COLO668 (cell line): ENCODE measurements around the gene LRRN4.

Experiments
- DNase-seq: peaks from one replicate; lab custom pipeline; 2025; ENCODE audit not compliant: unreplicated experiment; lab: John Stamatoyannopoulos, UW

LRRN4 gene

DNA sequence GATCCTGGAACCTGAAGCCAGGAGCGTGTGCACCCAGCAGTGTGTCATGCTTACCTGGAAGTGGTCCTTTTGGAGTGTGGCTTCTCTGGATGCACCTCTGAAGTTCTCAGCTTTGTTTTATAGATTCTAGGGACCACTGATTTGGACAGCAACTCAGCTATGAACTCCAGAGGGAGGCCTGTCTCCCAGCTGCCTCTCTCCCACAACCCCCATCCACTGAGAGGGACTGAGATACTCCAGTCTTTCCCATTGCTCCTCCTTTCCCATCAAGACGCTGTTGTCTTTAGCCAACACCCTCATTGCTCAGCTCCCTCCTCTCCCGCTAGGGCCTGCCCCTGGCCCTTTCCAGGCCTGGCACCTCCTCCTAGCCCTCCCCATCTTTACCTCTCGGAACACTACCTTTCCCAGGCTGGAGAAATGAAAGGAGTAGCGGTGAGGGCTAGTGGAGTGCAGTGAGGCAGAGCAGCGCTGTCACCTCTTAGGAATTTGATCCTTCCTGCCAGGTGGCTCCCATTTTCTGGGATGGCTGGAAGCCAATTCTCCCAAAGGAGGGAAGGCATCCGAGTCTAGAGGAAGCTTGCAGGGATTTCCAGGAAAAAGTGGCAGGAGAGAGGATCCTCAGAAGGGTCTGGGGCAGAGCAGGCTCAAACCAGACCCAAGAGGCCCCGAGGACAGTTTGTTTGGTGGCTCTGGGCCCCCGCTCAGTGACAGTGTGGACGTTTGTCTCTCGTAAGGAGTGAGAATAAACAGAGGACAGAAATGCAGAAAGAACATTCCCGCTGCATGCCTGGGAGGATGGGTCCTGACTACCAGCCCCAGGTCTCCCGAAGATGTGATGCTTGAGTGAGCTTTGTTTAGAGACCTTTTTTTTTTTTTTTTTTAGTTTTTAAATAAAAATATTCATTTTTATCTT lies at the start of gene LRRN4:
TSS of gene LRRN4 (minus strand) at position 285 of the 913 bp plus-strand sequence. CDS start 1,261 bp downstream, outside the sequence.
- DNase-seq, result peak; percentile 68

GRCh38 chr20:6103301-6103700 lies 49.4 kb upstream of the LRRN4 start:
- DNase-seq, result no peak

GRCh38 chr20:6101346-6101745 lies 47.5 kb upstream of the LRRN4 start:
- no peak for DNase-seq

- no peak for DNase-seq
Measured at GRCh38 chr20:6100246-6100645, 46.4 kb upstream of the LRRN4 start.

DNA sequence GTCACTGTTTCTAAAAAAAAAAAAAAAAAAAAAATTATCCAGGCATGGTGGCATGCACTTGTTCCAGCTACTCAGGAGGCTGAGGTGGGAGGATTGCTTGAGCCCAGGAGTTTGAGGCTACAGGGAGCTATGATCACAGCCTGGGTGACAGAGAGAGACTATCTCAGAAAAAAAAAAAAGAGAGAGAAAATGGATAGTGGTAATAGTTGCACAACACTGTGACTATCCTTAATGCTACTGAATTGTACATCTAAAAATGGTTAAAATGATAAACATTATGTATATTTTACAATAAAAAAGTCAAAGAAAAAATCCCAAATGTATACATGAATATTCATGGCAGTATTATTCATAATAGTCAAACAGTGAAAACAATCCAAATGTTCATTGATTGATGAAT lies 46.0 kb upstream of the LRRN4 start:
- no peak for DNase-seq

DNA sequence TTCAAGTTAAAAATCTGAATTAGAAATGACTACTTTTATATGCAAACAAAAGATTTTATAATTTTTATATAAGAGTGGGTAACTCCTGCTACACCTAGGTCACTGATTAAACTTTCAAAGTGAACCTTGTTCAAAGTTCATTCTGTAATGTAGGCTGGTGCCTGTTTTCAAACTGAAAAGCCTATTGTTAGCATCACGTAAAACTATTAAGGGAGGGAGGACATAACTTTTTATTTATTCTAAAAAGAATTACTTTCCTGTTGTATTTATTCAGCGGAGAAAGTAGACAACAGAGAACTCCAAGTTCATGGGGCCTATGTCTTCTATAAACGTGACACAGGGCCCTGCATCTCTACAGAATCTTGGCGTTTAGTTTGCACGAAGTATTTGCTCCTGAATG lies 41.5 kb upstream of the LRRN4 start:
- no peak for DNase-seq

DNA sequence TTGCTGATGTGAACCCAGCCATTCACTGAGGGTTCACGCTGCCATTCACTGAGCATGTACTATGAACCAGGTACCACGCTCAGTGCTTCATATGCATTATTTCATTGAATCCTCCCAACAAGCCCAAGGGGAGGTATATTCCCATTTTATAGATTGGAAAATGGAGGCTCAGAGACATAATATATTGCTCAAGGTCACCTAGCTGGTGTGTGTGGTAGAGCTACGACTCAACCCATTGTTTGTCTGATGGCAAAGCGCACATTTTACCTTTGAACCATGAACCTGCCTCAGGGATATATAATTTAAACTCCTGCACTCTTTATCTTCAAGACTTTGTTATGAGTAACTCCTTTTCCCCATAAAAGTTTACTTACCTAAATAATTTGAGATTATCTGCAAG lies 40.7 kb upstream of the LRRN4 start:
- no peak for DNase-seq

DNA sequence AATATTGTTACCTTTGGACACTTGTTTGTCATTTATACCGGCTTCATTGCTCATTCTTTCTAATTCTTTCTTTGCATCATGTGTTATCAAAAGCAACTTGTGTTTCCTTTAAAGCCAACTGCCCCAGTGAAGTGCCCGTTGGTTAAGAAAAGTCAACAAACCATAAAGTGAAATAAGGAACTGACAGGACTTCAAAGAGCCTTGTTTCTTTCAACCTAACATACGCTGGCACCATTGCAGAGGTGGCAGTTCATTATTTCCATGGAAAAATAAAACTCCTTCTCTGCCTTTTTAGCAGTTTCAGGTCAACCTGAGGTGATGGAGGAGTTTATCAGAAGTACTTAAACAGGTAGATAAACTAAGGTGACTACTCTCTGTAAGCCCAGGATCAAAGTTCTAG lies 40.2 kb upstream of the LRRN4 start:
- no peak for DNase-seq

DNA sequence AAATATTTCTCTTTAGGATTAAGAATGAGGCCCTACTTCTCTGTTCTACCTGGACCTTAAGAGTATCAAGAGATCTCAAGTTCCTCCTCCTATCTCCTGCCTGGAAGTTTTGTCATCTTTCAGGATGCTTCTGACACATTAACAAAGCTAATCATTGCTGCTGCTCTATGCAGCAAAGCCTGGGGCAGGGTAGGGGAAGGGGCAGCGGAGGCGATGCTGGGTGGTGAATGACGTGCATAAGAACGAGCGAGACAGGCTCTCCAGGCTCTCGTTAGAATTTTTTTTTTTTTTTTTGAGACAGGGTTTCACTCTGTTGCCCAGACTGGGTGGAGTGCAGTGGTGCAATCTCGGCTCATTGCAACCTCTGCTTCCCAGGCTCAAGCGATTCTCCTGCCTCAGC lies 37.8 kb upstream of the LRRN4 start:
- DNase-seq, result no peak

DNA sequence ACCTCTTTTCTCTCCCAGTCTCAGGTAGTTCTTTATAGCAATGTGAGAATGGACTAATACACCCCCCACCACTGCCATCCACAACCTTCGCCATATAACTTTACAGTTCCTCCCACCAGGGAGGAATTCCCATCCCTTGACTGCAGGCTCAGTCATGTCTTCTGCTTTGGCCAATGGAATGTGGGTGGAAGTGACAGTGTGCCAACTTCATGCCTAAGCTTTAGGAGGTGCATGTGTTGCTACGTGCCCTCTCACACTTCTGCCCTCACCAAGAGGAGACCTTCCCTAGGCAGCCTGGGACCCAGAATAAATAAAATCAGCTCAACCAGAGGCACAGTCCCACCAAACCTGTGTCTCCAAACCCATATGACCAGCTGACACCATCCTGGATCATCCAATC lies 33.0 kb upstream of the LRRN4 start:
- no peak for DNase-seq

DNA sequence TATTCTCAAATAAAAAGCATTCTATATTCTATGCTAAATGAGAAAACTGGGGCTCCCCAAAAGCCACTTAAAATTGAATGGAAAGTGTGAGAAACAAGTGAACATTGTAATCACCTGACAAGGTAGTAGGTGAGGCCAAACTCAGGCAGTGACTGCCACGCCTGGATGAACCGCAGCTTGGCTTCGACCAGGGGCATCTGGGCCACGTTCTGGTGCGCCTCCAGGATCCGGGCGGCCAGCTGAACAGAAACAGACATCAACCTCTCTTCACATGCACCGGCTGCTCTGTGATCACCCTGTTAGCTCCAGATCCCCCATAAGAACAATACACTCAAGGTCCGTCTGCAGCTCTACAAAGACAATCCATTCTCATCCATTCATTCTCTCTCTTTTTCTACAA lies 30.1 kb upstream of the LRRN4 start:
- no peak for DNase-seq

GRCh38 chr20:6081236-6081635 lies 27.4 kb upstream of the LRRN4 start:
- no peak for DNase-seq

DNA sequence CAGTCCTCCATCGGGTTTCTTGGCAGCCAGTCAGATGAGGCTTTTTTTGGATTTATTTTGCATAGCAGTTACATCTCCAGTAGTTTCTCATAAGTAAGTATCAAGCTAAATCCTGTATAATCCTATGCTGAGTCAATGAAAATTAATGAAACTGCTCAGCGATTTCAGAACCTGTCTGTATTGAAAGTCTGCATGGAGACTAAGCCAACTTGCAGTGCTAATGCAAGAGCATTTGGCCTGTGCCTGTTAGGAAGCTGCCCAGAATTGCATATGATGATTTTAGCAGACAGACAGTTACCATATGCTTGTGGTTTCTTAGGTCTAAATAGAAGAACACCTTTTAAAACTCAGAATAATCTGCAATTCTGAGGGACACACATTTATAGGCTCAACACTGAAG lies 25.2 kb upstream of the LRRN4 start:
- no peak for DNase-seq

- no peak for DNase-seq
Measured at GRCh38 chr20:6075428-6076219, 21.8 kb upstream of the LRRN4 start.

GRCh38 chr20:6074784-6075183 lies 20.9 kb upstream of the LRRN4 start:
- DNase-seq, result no peak

DNA sequence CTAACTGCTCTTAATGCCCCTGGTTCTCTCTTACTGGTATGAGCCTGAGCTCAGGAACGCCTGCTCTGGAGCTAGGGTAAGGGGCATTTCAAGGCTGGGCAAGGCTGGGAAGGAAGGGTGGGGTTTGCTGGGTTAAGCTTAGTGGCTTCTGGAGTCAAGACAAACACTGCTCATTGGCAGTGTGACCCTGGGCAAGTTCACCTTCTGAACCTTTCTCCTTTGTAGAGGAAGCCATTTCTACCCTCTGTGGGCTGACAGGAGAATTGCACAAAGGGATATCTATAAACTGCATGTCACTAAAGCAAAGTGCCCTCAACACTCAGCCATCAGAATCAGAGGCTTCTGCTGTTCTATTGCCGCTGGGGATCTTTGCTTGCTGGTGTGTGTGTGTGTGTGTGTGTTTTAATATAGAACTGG lies 20.3 kb upstream of the LRRN4 start:
- peak; percentile 22 for DNase-seq

DNA sequence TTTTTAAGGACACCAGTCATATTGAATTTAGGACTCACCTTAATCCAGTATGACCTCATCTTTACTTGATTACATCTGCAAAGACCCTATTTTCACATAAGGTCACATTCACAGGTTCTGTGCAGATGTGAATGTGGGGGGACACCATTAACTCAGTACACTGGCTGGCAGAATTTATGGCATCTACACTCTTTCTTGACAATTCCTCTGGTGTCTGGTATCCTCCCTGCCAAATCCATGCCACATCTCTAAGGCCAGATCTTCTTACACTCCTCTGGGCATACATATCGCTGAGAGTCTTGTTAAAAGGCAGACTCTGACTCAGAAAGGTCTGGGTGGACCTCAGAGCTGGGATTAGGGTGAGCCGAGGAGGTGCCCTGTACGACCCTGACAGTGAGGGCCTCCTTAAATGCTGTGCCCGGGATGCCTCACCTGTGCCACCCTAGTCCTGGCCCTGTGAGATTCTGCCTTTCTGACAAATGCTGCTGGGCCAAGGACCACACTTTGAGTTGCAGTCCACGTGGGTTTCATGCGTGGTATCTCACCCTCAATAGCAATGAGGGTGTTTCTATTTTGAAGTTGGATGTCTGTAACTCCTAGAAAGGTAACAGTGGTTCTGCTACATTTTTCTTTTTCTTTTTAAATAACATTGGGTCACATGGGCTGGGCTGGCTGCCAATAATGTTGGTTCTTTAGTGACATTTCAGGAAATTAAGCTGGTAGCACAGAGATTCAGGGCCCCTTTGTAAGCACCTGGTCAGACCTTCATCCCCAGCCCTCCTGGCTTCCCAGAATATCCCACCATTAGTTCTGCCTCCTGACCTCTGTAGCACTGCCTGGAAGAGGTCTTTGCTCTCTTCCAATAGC lies 17.2 kb upstream of the LRRN4 start:
- no peak for DNase-seq

DNA sequence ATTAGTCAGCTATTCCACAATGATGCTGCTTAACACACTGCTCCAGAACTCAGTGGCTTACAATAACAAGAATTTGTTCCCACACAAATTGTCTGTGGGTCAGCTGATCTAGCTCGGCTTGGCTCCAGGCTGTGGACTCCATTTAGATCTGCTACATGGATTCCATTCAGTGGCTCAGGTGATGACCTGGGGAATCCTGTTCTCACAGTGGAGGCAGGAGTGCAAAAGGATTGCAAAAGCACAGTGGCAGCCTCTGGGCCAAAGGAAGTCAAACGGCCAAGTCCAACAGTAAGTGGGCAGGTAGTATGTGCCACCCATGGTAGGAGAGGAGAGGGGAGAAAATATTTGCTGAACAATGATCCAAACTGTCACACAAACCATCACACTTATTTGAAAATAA lies 15.8 kb upstream of the LRRN4 start:
- no peak for DNase-seq

DNA sequence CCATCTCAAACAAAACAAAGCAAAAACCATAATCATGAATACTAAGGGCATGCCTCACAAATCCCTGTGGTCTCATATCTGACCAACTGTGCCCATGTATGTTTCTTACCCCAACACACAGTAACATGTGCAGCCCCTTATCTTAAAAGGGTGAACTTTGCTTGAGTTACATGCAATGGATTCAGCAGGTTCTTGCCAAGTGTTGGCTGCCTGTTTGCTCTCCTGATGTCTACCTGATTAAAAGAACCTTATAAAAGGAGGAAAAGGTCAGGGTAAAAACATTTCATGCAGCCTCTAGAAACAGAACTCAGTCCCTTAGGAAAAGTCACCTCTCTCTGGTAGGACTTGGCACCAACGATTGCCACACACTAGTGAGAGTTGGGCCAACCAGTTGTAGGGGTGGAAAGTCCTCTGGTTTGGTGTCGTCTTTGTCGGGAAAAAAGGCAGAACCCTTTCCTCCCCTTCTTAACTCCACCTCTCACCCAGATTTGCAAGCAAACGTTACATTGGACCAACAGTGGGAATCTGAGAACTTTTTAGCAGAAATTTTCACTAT lies 14.0 kb upstream of the LRRN4 start:
- no peak for DNase-seq

DNA sequence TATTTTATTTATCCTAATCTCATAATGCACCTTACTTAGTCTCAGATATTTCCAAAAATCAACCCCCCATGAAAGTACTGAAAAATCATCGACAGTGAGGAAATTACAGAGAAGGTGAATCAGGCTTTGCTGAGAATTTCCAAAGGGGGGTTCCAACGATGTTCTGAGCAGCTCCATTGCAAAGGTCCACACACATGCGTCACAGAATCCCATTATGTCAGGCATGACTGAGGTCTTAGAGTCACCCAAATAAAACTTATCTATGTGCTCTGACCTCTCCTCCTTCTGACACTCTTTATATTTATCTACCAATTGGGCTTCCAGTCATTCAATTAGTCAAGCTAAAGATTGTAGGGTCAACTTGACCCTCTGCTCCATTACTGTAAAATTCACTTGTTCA lies 12.7 kb upstream of the LRRN4 start:
- no peak for DNase-seq

DNA sequence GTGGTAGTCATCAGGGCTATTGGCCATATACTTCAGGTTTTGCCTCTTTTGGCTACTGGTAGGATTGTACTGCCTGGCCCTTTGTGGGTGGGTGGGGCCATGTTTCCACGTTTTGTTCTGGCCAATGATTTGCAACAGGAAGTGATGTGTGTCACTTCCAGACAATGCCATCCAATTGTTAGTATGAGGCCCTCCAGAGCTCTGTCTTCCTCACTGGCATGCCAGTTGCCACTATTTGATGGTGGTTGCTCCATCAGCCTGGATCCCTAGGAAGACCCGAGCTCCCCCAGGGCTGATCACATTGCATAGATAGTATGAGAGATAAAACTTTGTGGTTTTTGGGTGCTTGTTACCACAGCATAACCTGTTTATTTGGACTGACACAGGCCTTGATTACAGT lies 7.7 kb upstream of the LRRN4 start:
- no peak for DNase-seq
